GM12878 (cell line): Measurements from ENCODE around the gene MORN4. TPM values are rescaled to one million over a fixed set of nuclear protein-coding genes. Genes with fewer than 3 reads are reported as not detected.

ENCODE experiments used
- ATAC-seq: fragments of 200-7000 bp; cut with Tn5 transposase; 3 replicates; pipeline ENCODE4 v1.9.1; 2020; ENCODE audit warnings: mild to moderate bottlenecking, moderate library complexity
- BruUV-seq: library from RNA; stranded (reverse); fragments of 400-500 nt; replicated peaks from 2 replicates; lab custom pipeline; 2021; lab: Mats Ljungman, UMichigan
- CTCF ChIA-PET: fragments of 300-600 bp; sonication (Branson Sonifier 250); formaldehyde crosslinking; extraction: SDS; loops from one replicate; lab custom pipeline; 2021; ENCODE audit warnings: inconsistent platforms; lab: Yijun Ruan, JAX
- POLR2A ChIA-PET: fragments of 350-600 bp; formaldehyde crosslinking; extraction: SDS; loops from one replicate; lab custom pipeline; 2021; ENCODE audit warnings: inconsistent platforms; lab: Charles Lee
- RAD21 ChIA-PET: fragments of 300-600 bp; sonication (Branson Sonifier 250); formaldehyde crosslinking; loops from one replicate; lab custom pipeline; 2023; ENCODE audit warnings: antibody characterized with exemption; ENCODE audit not compliant: unreplicated experiment; lab: Charles Lee
- SMC1A ChIA-PET: fragments of 300-600 bp; sonication (Branson Sonifier 250); formaldehyde crosslinking; loops from one replicate; lab custom pipeline; 2023; ENCODE audit not compliant: unreplicated experiment, uncharacterized antibody; lab: Charles Lee
- DNase-seq: peaks from one replicate; pipeline ENCODE4 v3.0.0-alpha.2; 2011; ENCODE audit warnings: low read depth, low spot score
- FAIRE-seq: peaks from 3 replicates; lab custom pipeline; 2011; peaks lifted over from hg19 to GRCh38; lab: Jason Lieb, UNC
- H2AFZ ChIP-seq: 2 replicates; pipeline ENCODE4 v1.6.0; 2011; ENCODE audit warnings: low read depth, low read length, control low read depth; ENCODE audit not compliant: control insufficient read depth
- H3K27ac ChIP-seq: 2 replicates; pipeline ENCODE4 v1.5.1; 2011; ENCODE audit warnings: control low read depth; ENCODE audit not compliant: control insufficient read depth, insufficient read depth
- H3K27me3 ChIP-seq, 2 experiments: replicated peaks in 1 of 2; 2 replicates each; pipeline versions ENCODE4 v1.6.0 to v1.6.1; 2011; ENCODE audit warnings: low read length in 1 of 2; ENCODE audit not compliant: control insufficient read depth in 2 of 2, insufficient read depth in 2 of 2
- H3K36me3 ChIP-seq, 2 experiments: 2 replicates each; pipeline ENCODE4 v1.5.1; 2011; ENCODE audit warnings: low read length in 1 of 2; ENCODE audit not compliant: control insufficient read depth in 2 of 2, insufficient read depth in 2 of 2
- H3K4me1 ChIP-seq: 2 replicates; pipeline ENCODE4 v1.6.1; 2011; ENCODE audit warnings: mild to moderate bottlenecking, low read length, moderate library complexity, mixed read lengths; ENCODE audit not compliant: control insufficient read depth, insufficient read depth
- H3K4me2 ChIP-seq: 2 replicates; pipeline ENCODE4 v1.6.0; 2011; ENCODE audit warnings: control low read depth; ENCODE audit not compliant: control insufficient read depth, insufficient read depth
- H3K4me3 ChIP-seq: fragments of 200-600 bp; sonication (generic); 2 replicates; pipeline ENCODE4 v1.5.1; 2016
- H3K79me2 ChIP-seq: 2 replicates; pipeline ENCODE4 v1.6.0; 2011; ENCODE audit warnings: low read length; ENCODE audit not compliant: control insufficient read depth, insufficient read depth
- H3K9ac ChIP-seq: 2 replicates; pipeline ENCODE4 v1.8.0; 2011; ENCODE audit warnings: low read length, control low read depth, mixed read lengths; ENCODE audit not compliant: control insufficient read depth, insufficient read depth
- H3K9me3 ChIP-seq: replicated peaks from 3 replicates; pipeline ENCODE4 v1.5.1; 2011; ENCODE audit warnings: mild to moderate bottlenecking, low read length; ENCODE audit not compliant: control insufficient read depth, insufficient read depth
- H4K20me1 ChIP-seq: 2 replicates; pipeline ENCODE4 v1.6.0; 2011; ENCODE audit not compliant: control insufficient read depth, insufficient read depth
- EED ChIP-seq: sonication (generic); IDR thresholded peaks from 2 replicates; pipeline ENCODE4 v1.6.1; 2016; ENCODE audit warnings: antibody characterized with exemption, low read depth
- EP300 ChIP-seq, 2 experiments: fragments of 150-350 bp in 1 of 2; IDR thresholded peaks; 2 replicates each; pipeline ENCODE4 v1.6.1; 2011 to 2012; ENCODE audit warnings: low read depth in 2 of 2, low read length in 2 of 2, borderline replicate concordance in 1 of 2, improper control_type of control experiment in 1 of 2, inconsistent platforms in 1 of 2; ENCODE audit not compliant: control insufficient read depth in 1 of 2
- FOXK2 ChIP-seq: fragments of 450-650 bp; IDR thresholded peaks from 2 replicates; pipeline ENCODE4 v1.6.1; 2017; ENCODE audit warnings: mild to moderate bottlenecking, moderate library complexity
- FOXM1 ChIP-seq: IDR thresholded peaks from 2 replicates; pipeline ENCODE4 v1.6.1; 2012; ENCODE audit warnings: low read depth, mild to moderate bottlenecking, inconsistent platforms, low read length, moderate library complexity
- NFYA ChIP-seq: IDR thresholded peaks from 2 replicates; pipeline ENCODE4 v1.6.1; 2011; ENCODE audit warnings: low read depth, mild to moderate bottlenecking, low read length, improper control_type of control experiment, borderline replicate concordance
- PAX8 ChIP-seq: fragments of 450-650 bp; IDR thresholded peaks from 2 replicates; pipeline ENCODE4 v1.6.1; 2017; ENCODE audit warnings: mild to moderate bottlenecking, moderate library complexity
- PML ChIP-seq: IDR thresholded peaks from 2 replicates; pipeline ENCODE4 v1.6.1; 2012; ENCODE audit warnings: low read length, inconsistent platforms
- RAD51 ChIP-seq: fragments of 450-650 bp; IDR thresholded peaks from 2 replicates; pipeline ENCODE4 v1.6.1; 2016; ENCODE audit warnings: moderate library complexity, mild to moderate bottlenecking, inconsistent platforms
- SUPT20H ChIP-seq: IDR thresholded peaks from 2 replicates; pipeline ENCODE4 v1.6.1; 2011; ENCODE audit warnings: low read depth, mild to moderate bottlenecking, low read length, moderate library complexity, borderline replicate concordance; ENCODE audit not compliant: control insufficient read depth
- TCF12 ChIP-seq: IDR thresholded peaks from 2 replicates; pipeline ENCODE4 v1.6.1; 2011; ENCODE audit warnings: low read depth, mild to moderate bottlenecking, low read length
- YY1 ChIP-seq: IDR thresholded peaks from 2 replicates; pipeline ENCODE4 v1.6.1; 2011; ENCODE audit warnings: low read depth, mild to moderate bottlenecking, low read length
- WGBS: methylation state at CpG from one replicate; pipeline ENCODE4 v1.1.6; 2016; ENCODE audit warnings: low lambda C conversion rate; ENCODE audit not compliant: insufficient replicate concordance, insufficient coverage; ENCODE audit errors: missing lambda C conversion rate; 5-methylcytosine and 5-hydroxymethylcytosine counted together
- in situ Hi-C: fragments of 300-500 bp; cut with MboI; formaldehyde crosslinking; loops from 9 replicates; pipeline ENCODE4 v1.14.3; 2018; ENCODE audit warnings: mixed read lengths
- intact Hi-C: fragments of 100-400 bp; cut with micrococcal nuclease; formaldehyde crosslinking; loops from one replicate; pipeline ENCODE4 v1.14.2; 2022; ENCODE audit not compliant: unreplicated experiment
- polyA plus RNA-seq, 11 experiments: library from polyadenylated mRNA; depleted of rRNA in 4 of 11; unstranded in 6 of 11; stranded (reverse) in 5 of 11; fragments of >200 nt; fragmentation: Nextera tagmentation in 4 of 11; fragmentation: Illumina TruSeq in 1 of 11; extraction: Ambion mirVana in 4 of 11; extraction: Trizol in 1 of 11; gene quantifications; 1 replicate in 1 of 11; 2 replicates in 10 of 11; pipeline versions ENCODE4 v1.2.1 to v1.2.3, GENCODE V29; 2011 to 2016; ENCODE audit warnings: inconsistent platforms in 2 of 11, missing spikeins in 2 of 11, low read depth in 1 of 11
- total RNA-seq, 4 experiments: library from RNA; depleted of rRNA in 3 of 4; stranded (reverse); fragments of >200 nt in 3 of 4; fragmentation: Illumina TruSeq in 1 of 4; extraction: Trizol in 1 of 4; gene quantifications; 2 replicates each; pipeline versions ENCODE4 v1.2.1 to v1.2.3, GENCODE V29; 2013 to 2021
- TF ChIP-seq, protein P1 (sequence below): IDR thresholded peaks from 2 replicates; pipeline ENCODE4 v1.6.1; 2012; ENCODE audit warnings: low read depth, low read length, improper control_type of control experiment

The MORN4 gene
- total and polyA plus RNA-seq, 10 of the 15 experiments (the other 5 are each of a cell fraction or from before 2014, with no cell fraction given): 1.3 to 5.5 (median 2.6) TPM

DNA sequence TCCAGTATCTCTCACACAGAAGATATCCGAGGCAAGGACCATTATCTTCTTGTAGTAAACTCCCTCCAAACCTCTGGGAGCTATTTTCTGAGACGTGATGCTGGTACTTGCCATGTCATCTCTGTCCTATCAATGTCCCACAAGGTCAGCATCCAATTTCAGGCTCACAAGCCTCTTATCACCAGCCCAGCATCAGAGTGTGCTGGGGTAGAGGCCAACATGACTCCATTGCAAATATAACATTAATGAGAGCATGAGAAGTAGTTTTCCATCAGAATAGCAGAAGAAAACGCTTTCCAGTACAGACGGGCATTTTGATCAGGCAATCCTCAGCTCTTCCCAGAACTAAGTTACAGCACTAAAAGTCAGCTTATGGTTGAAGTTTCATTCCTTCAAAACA, 5.6 kb downstream of the MORN4 start:
- RAD21 ChIA-PET: no interaction called here
- no peaks in the 10 kb centered on the region for H3K27me3 ChIP-seq
- H3K9ac ChIP-seq: no peak overlapping the region
- DNase-seq: no peak
- H3K4me1 ChIP-seq: no peaks in the 10 kb centered on the region
- H3K36me3 ChIP-seq: no peaks in the 10 kb centered on the region
- no peak for FAIRE-seq
- no peak overlapping the region for H3K4me2 ChIP-seq
- TF ChIP-seq FOXM1 (no peak), PAX8 (no peak), YY1 (no peak), NFYA (no peak), FOXK2 (no peak), EED (no peak), EP300 (IDR thresholded peaks at IDR 0.05; ENCODE audit: borderline replicate concordance in 1 of 2, control insufficient read depth in 1 of 2, low read depth in 2 of 2, low read length in 2 of 2) (no peak), RAD51 (no peak), PML (no peak), SUPT20H (no peak), TCF12 (no peak)
- TF ChIP-seq, protein P1, sequence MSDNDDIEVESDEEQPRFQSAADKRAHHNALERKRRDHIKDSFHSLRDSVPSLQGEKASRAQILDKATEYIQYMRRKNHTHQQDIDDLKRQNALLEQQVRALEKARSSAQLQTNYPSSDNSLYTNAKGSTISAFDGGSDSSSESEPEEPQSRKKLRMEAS: no peak
- SMC1A ChIA-PET: no interaction called here
- WGBS: 31% methylated on average over 4 of the region's 4 CpGs
- POLR2A ChIA-PET: no interaction called here
- H2AFZ ChIP-seq: no peak overlapping the region
- no peak overlapping the region for H3K27ac ChIP-seq
- H3K79me2 ChIP-seq: no peaks in the 10 kb centered on the region
- in situ Hi-C loops (no loop called here), intact Hi-C loops (no loop called here)
- CTCF ChIA-PET: no interaction called here
- no peaks in the 10 kb centered on the region for H4K20me1 ChIP-seq
- no peaks in the 10 kb centered on the region for H3K9me3 ChIP-seq
- no peak for ATAC-seq
- no peak overlapping the region for H3K4me3 ChIP-seq
- no TSS peak for BruUV-seq
